GM19328 (cell line): Measurements from ENCODE around the gene RAET1G.
"Not testable (repeated sequence)": the region's sequence is repeated elsewhere in the genome, so short reads cannot be mapped to it uniquely, and the experiment has no call there.

Source experiments
- ATAC-seq: cut with Tn5 transposase; IDR thresholded peaks from one replicate; pipeline ENCODE4 v1.9.1; 2021; ENCODE audit warnings: mild to moderate bottlenecking, moderate library complexity; ENCODE audit not compliant: unreplicated experiment

Gene RAET1G

GRCh38 chr6:149922642-149923326, at the start of gene RAET1G:
RAET1G (minus strand) TSS chr6:149923121; CDS start chr6:149923010, 111 bp downstream.
- no peak for ATAC-seq

GRCh38 chr6:149969635-149970034, 46.7 kb upstream of the RAET1G start:
- ATAC-seq, result no peak

- not testable (repeated sequence) for ATAC-seq
These were observed 46.0 kb upstream of the RAET1G start for GRCh38 chr6:149968909-149969308.

- not testable (repeated sequence) for ATAC-seq
These were observed 45.1 kb upstream of the RAET1G start for GRCh38 chr6:149967999-149968398.

GRCh38 chr6:149967591-149967990, 44.7 kb upstream of the RAET1G start:
- ATAC-seq, result no peak

GRCh38 chr6:149966319-149966718, 43.4 kb upstream of the RAET1G start:
- not testable (repeated sequence) for ATAC-seq

- ATAC-seq, result no peak
These were observed 42.5 kb upstream of the RAET1G start for GRCh38 chr6:149965194-149966020.

GRCh38 chr6:149964308-149965193, 41.6 kb upstream of the RAET1G start:
- no peak for ATAC-seq

- no peak for ATAC-seq
These were observed 40.8 kb upstream of the RAET1G start, which contains the start of gene ULBP1 for GRCh38 chr6:149963462-149964307. ULBP1 (plus strand) TSS chr6:149963943; CDS start chr6:149964050, 107 bp downstream.

GRCh38 chr6:149963212-149963461, 40.2 kb upstream of the RAET1G start:
- ATAC-seq, result no peak

GRCh38 chr6:149962461-149963211, 39.7 kb upstream of the RAET1G start:
- ATAC-seq, result no peak

GRCh38 chr6:149961728-149962425, 39.0 kb upstream of the RAET1G start:
- ATAC-seq, result no peak

- ATAC-seq, result no peak
These were observed 37.6 kb upstream of the RAET1G start for GRCh38 chr6:149960488-149960887.

- not testable (repeated sequence) for ATAC-seq
These were observed 36.9 kb upstream of the RAET1G start for GRCh38 chr6:149959806-149960205.

- not testable (repeated sequence) for ATAC-seq
These were observed 35.2 kb upstream of the RAET1G start for GRCh38 chr6:149958124-149958523.

GRCh38 chr6:149955654-149956317, 32.9 kb upstream of the RAET1G start:
- ATAC-seq, result not testable (repeated sequence)

GRCh38 chr6:149954984-149955653, 32.2 kb upstream of the RAET1G start:
- not testable (repeated sequence) for ATAC-seq
